Chondrocyte (in vitro differentiated cells): ENCODE data around the gene ZNF654. TPM values are rescaled to one million over a fixed set of nuclear protein-coding genes. Genes with fewer than 3 reads are reported as not detected.

Experiments
- DNase-seq: peaks from one replicate; pipeline ENCODE4 v3.0.0; 2021; ENCODE audit warnings: mixed read lengths, low spot score
- H3K27ac Mint-ChIP-seq: one replicate; pipeline ENCODE4 v1.8.0; 2021; ENCODE audit warnings: mild to moderate bottlenecking, moderate library complexity, mixed read lengths; ENCODE audit not compliant: unreplicated experiment
- H3K27me3 Mint-ChIP-seq: 2 replicates; pipeline ENCODE4 v1.8.0; 2021; ENCODE audit warnings: low read depth, mixed read lengths
- H3K36me3 Mint-ChIP-seq: 2 replicates; pipeline ENCODE4 v1.8.0; 2021; ENCODE audit warnings: low read depth, mixed read lengths
- H3K4me1 Mint-ChIP-seq: 2 replicates; pipeline ENCODE4 v1.8.0; 2021; ENCODE audit warnings: low read depth, mild to moderate bottlenecking, mixed read lengths
- H3K4me3 Mint-ChIP-seq: one replicate; pipeline ENCODE4 v1.8.0; 2021; ENCODE audit warnings: mild to moderate bottlenecking, moderate library complexity, mixed read lengths; ENCODE audit not compliant: unreplicated experiment
- H3K9me3 Mint-ChIP-seq: 2 replicates; pipeline ENCODE4 v1.8.0; 2021; ENCODE audit warnings: low read depth, mixed read lengths
- total RNA-seq: library from RNA; stranded (reverse); gene quantifications from 3 replicates; pipeline ENCODE4 v1.2.1, GENCODE V29; 2021
- TF ChIP-seq, protein P1 (sequence below): fragments of 200-600 bp; sonication (generic); IDR thresholded peaks from 2 replicates; pipeline ENCODE4 v1.5.0; 2021; ENCODE audit warnings: antibody characterized with exemption, mild to moderate bottlenecking, moderate library complexity

ZNF654 gene
- total RNA-seq, 1 donor from 2014 or later: 11.7 TPM

DNA sequence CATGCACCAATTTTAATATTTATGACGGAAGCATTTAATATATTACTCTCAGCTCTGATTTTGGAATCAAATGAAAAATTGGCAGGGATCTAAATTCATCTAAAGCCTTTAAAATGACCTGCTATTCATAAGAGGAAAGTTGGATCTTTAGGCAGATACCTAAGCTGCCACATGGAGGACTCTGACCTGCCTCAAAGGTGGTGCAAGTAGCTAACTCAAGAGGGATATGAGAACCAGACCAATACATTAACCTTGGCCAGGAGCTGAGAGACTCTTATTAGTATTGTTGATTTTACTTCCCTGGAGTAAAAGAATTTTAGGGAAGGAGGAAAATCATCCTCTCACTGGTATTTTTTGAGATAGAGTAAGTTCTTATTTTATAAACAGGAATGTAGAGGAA is 17.7 kb downstream of the ZNF654 start:
- no peak overlapping the region for H3K27ac Mint-ChIP-seq
- H3K27me3 Mint-ChIP-seq: no peaks in the 10 kb centered on the region
- peaks cover 6% of the 10 kb centered on the region for H3K9me3 Mint-ChIP-seq
- TF ChIP-seq, protein P1, sequence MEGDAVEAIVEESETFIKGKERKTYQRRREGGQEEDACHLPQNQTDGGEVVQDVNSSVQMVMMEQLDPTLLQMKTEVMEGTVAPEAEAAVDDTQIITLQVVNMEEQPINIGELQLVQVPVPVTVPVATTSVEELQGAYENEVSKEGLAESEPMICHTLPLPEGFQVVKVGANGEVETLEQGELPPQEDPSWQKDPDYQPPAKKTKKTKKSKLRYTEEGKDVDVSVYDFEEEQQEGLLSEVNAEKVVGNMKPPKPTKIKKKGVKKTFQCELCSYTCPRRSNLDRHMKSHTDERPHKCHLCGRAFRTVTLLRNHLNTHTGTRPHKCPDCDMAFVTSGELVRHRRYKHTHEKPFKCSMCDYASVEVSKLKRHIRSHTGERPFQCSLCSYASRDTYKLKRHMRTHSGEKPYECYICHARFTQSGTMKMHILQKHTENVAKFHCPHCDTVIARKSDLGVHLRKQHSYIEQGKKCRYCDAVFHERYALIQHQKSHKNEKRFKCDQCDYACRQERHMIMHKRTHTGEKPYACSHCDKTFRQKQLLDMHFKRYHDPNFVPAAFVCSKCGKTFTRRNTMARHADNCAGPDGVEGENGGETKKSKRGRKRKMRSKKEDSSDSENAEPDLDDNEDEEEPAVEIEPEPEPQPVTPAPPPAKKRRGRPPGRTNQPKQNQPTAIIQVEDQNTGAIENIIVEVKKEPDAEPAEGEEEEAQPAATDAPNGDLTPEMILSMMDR: no peak
- no peak overlapping the region for H3K4me3 Mint-ChIP-seq
- H3K36me3 Mint-ChIP-seq: peaks cover 4% of the 10 kb centered on the region
- DNase-seq: no peak
- H3K4me1 Mint-ChIP-seq: peaks cover 18% of the 10 kb centered on the region

DNA sequence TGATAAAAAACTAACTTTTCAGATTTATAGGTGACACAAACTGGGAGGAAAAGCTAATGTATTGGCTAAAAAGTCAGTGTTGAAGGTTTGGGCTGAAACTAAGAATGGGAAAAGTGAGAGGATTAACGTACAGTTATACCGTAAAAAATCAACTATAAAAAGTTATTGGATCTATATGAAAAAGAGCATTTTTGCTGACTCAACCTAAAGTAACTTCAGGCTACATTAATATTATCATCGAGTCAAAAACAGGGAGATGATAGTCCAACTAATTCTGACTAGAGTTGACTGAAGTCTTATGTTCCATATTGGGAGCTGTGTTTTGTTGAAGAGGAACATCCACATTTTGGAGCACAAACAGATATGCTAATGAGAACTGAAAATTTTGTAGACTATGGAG is 19.9 kb downstream of the ZNF654 start:
- DNase-seq: no peak
- Mint-ChIP-seq H3K4me1 (peaks cover 22% of the 10 kb centered on the region), H3K36me3 (peaks cover 6% of the 10 kb centered on the region), H3K27me3 (no peaks in the 10 kb centered on the region), H3K4me3 (no peak overlapping the region), H3K9me3 (peaks cover 3% of the 10 kb centered on the region), H3K27ac (no peak overlapping the region)
- TF ChIP-seq, protein P1: no peak

DNA sequence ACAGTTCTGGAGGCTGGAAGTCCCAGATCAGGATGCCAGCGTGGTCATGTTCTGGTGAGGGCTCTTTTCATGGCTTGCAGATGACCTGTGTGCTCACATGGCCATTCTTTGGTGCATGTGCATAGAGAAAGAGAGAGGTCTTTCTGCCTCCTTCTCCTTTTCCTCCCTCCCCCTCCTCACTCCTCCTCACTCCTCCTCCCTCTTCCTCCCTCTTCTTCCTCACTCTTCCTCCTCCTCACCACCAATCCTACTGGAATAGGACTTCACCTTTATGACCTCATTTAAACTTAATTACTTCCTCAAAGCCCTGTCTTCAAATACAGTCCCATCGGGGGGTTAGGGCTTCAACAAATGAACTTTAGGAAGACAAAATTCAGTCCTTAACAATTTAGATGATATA is 23.8 kb downstream of the ZNF654 start:
- H3K9me3 Mint-ChIP-seq: peaks cover 3% of the 10 kb centered on the region
- H3K36me3 Mint-ChIP-seq: peaks cover 7% of the 10 kb centered on the region
- H3K27ac Mint-ChIP-seq: no peak overlapping the region
- peaks cover 14% of the 10 kb centered on the region for H3K4me1 Mint-ChIP-seq
- H3K4me3 Mint-ChIP-seq: no peak overlapping the region
- DNase-seq: no peak
- TF ChIP-seq, protein P1: no peak
- no peaks in the 10 kb centered on the region for H3K27me3 Mint-ChIP-seq

DNA sequence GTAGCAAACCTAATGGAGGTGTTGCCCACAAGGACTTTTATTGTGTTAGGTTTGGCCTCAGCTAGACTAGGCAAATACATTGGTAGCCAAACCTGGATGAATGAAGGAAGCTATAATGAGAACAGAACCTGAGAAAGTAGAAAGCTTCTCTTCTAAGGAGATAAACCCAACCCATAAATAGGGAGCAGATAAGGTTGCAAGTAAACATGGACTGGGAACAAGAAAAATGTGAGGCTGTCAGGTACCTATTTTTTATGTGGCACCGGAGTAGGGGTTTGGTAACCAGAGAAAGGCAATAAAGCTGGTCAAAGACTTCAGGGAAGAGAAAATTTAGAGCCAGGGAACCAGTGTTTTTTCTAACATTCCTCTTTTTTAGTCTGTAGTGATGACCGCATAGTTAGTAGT is 25.0 kb downstream of the ZNF654 start:
- Mint-ChIP-seq H3K4me1 (peaks cover 14% of the 10 kb centered on the region), H3K36me3 (peaks cover 10% of the 10 kb centered on the region), H3K27me3 (no peaks in the 10 kb centered on the region), H3K27ac (no peak overlapping the region), H3K4me3 (no peak overlapping the region), H3K9me3 (peaks cover 3% of the 10 kb centered on the region)
- no peak for DNase-seq
- TF ChIP-seq, protein P1: no peak

DNA sequence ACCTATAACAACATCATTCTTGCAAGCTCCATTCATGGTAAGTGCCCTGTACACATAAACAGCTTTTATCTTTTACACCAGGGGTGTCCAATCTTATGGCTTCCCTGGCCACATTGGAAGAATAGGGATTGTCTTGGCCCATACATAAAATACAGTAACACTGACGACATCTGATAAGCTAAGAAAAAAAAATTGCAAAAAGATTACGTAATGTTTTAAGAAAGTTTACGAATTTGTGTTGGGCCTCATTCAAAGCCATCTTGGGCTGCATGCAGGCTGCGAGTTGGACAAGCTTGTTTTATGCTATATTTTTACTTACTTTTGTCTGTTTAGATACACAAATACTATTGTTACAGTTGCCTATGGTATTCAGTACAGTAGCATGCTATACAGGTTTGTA is 31.6 kb downstream of the ZNF654 start:
- no peak overlapping the region for H3K4me3 Mint-ChIP-seq
- TF ChIP-seq, protein P1: no peak
- no peaks in the 10 kb centered on the region for H3K4me1 Mint-ChIP-seq
- no peak for DNase-seq
- no peaks in the 10 kb centered on the region for H3K9me3 Mint-ChIP-seq
- H3K27me3 Mint-ChIP-seq: no peaks in the 10 kb centered on the region
- H3K36me3 Mint-ChIP-seq: peaks cover 6% of the 10 kb centered on the region
- H3K27ac Mint-ChIP-seq: no peak overlapping the region
